ENCODE results near the gene CIITA.

DNA sequence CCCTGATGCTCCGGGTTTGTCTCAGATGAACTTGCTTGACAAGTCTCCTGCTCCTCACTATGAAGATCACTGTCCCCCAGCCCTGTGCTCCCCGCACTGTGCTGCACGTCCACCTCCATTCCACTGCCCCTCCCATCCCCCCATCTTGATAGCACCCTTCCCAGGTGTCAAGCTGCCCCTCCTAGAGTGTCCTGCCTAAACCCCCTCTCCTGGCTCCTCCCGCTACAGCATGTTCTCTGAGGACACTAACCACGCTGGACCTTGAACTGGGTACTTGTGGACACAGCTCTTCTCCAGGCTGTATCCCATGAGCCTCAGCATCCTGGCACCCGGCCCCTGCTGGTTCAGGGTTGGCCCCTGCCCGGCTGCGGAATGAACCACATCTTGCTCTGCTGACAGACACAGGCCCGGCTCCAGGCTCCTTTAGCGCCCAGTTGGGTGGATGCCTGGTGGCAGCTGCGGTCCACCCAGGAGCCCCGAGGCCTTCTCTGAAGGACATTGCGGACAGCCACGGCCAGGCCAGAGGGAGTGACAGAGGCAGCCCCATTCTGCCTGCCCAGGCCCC is 46.7 kb downstream of the CIITA start:
- TF ChIP-seq, protein P1, sequence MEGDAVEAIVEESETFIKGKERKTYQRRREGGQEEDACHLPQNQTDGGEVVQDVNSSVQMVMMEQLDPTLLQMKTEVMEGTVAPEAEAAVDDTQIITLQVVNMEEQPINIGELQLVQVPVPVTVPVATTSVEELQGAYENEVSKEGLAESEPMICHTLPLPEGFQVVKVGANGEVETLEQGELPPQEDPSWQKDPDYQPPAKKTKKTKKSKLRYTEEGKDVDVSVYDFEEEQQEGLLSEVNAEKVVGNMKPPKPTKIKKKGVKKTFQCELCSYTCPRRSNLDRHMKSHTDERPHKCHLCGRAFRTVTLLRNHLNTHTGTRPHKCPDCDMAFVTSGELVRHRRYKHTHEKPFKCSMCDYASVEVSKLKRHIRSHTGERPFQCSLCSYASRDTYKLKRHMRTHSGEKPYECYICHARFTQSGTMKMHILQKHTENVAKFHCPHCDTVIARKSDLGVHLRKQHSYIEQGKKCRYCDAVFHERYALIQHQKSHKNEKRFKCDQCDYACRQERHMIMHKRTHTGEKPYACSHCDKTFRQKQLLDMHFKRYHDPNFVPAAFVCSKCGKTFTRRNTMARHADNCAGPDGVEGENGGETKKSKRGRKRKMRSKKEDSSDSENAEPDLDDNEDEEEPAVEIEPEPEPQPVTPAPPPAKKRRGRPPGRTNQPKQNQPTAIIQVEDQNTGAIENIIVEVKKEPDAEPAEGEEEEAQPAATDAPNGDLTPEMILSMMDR (IDR thresholded peaks at IDR 0.05) = no peak
- no peak for TF ChIP-seq POLR2AphosphoS5 (IDR thresholded peaks at IDR 0.05)
- TF ChIP-seq POLR2A (IDR thresholded peaks at IDR 0.05) = no peak
- TF ChIP-seq EP300 (IDR thresholded peaks at IDR 0.05) = no peak

All from stomach (tissue), 4 donors.